CD14-positive monocyte (primary cell): ENCODE results near the gene RAB11B. TPM values are rescaled to one million over a fixed set of nuclear protein-coding genes. Genes with fewer than 3 reads are reported as not detected.

Experiments
- DNase-seq, 3 donors: peaks; one replicate each; pipeline ENCODE4 v3.0.0-alpha.2; 2011 to 2022
- H2AFZ ChIP-seq: 2 replicates; pipeline ENCODE4 v1.6.0; 2012; ENCODE audit warnings: mild to moderate bottlenecking, low read depth, low read length, inconsistent platforms; ENCODE audit not compliant: insufficient read depth, poor library complexity, severe bottlenecking
- H3K27ac ChIP-seq, 2 donors: 1 replicate in 1 of 2; 2 replicates in 1 of 2; pipeline ENCODE4 v1.5.1; 2012 to 2013; ENCODE audit warnings: low read length in 2 of 2, control low read depth in 1 of 2, inconsistent platforms in 1 of 2, low read depth in 1 of 2, mild to moderate bottlenecking in 1 of 2
- H3K27me3 ChIP-seq, 2 donors: one replicate each; pipeline versions ENCODE4 v1.6.0 to v1.6.1; 2011 to 2013; ENCODE audit warnings: low read length in 2 of 2; ENCODE audit not compliant: control insufficient read depth in 2 of 2, insufficient read depth in 2 of 2
- H3K36me3 ChIP-seq, 2 donors: replicated peaks in 1 of 2; 1 replicate in 1 of 2; 2 replicates in 1 of 2; pipeline versions ENCODE4 v1.5.1 to v1.6.1; 2012 to 2013; ENCODE audit warnings: low read length in 2 of 2, control low read depth in 1 of 2, inconsistent platforms in 1 of 2, mild to moderate bottlenecking in 1 of 2; ENCODE audit not compliant: insufficient read depth in 2 of 2, control insufficient read depth in 1 of 2
- H3K4me1 ChIP-seq, 2 donors: 1 replicate in 1 of 2; 2 replicates in 1 of 2; pipeline versions ENCODE4 v1.5.1 to v1.6.1; 2012 to 2013; ENCODE audit warnings: low read length in 2 of 2, control low read depth in 1 of 2, inconsistent platforms in 1 of 2, mild to moderate bottlenecking in 1 of 2, moderate library complexity in 1 of 2; ENCODE audit not compliant: insufficient read depth in 2 of 2, control insufficient read depth in 1 of 2
- H3K4me2 ChIP-seq: replicated peaks from 2 replicates; pipeline ENCODE3; 2012; ENCODE audit warnings: low read length, moderate library complexity, mild to moderate bottlenecking; ENCODE audit not compliant: poor library complexity, severe bottlenecking; ENCODE audit errors: extremely low read depth
- H3K4me3 ChIP-seq, 3 experiments: fragments of 200-600 bp in 1 of 3; sonication (generic) in 1 of 3; replicated peaks in 1 of 3; 1 replicate in 2 of 3; 2 replicates in 1 of 3; pipeline ENCODE4 v1.5.1; 2011 to 2013; ENCODE audit warnings: low read length in 3 of 3, mild to moderate bottlenecking in 3 of 3, control low read depth in 2 of 3, low read depth in 2 of 3, inconsistent platforms in 1 of 3, moderate library complexity in 1 of 3
- H3K79me2 ChIP-seq: 2 replicates; pipeline ENCODE4 v1.6.0; 2012; ENCODE audit warnings: mild to moderate bottlenecking, control low read depth, inconsistent platforms, low read length, moderate library complexity; ENCODE audit not compliant: insufficient read depth
- H3K9ac ChIP-seq: 2 replicates; pipeline ENCODE4 v1.6.0; 2017; ENCODE audit warnings: low read length, mild to moderate bottlenecking; ENCODE audit not compliant: insufficient read depth, poor library complexity, severe bottlenecking
- H3K9me3 ChIP-seq, 2 donors: replicated peaks in 1 of 2; 1 replicate in 1 of 2; 2 replicates in 1 of 2; pipeline versions ENCODE4 v1.5.1 to v1.6.1; 2012 to 2013; ENCODE audit warnings: low read length in 2 of 2, control low read depth in 1 of 2; ENCODE audit not compliant: control insufficient read depth in 1 of 2, insufficient read depth in 1 of 2
- H4K20me1 ChIP-seq: 2 replicates; pipeline ENCODE4 v1.6.0; 2012; ENCODE audit warnings: mild to moderate bottlenecking, low read length, control low read depth, moderate library complexity; ENCODE audit not compliant: insufficient read depth
- H3K27ac Mint-ChIP-seq, 7 donors: one replicate each; pipeline ENCODE4 v1.8.0; 2020; ENCODE audit warnings: mild to moderate bottlenecking in 7 of 7, mixed read lengths in 7 of 7, moderate library complexity in 6 of 7, inconsistent platforms in 2 of 7
- H3K27me3 Mint-ChIP-seq, 3 donors: one replicate each; pipeline ENCODE4 v1.8.0; 2021 to 2022; ENCODE audit warnings: low read depth in 3 of 3, mild to moderate bottlenecking in 3 of 3, mixed read lengths in 3 of 3, moderate library complexity in 3 of 3, inconsistent platforms in 1 of 3
- H3K36me3 Mint-ChIP-seq, 2 donors: one replicate each; pipeline ENCODE4 v1.8.0; 2020; ENCODE audit warnings: mixed read lengths in 2 of 2, inconsistent platforms in 1 of 2, mild to moderate bottlenecking in 1 of 2
- H3K4me1 Mint-ChIP-seq: one replicate; pipeline ENCODE4 v1.8.0; 2020; ENCODE audit warnings: mild to moderate bottlenecking, mixed read lengths
- H3K4me3 Mint-ChIP-seq, 2 donors: one replicate each; pipeline ENCODE4 v1.8.0; 2020; ENCODE audit warnings: mild to moderate bottlenecking in 2 of 2, mixed read lengths in 2 of 2, moderate library complexity in 1 of 2
- H3K9me3 Mint-ChIP-seq, 7 donors: one replicate each; pipeline ENCODE4 v1.8.0; 2020 to 2022; ENCODE audit warnings: mixed read lengths in 7 of 7, mild to moderate bottlenecking in 6 of 7, moderate library complexity in 6 of 7, inconsistent platforms in 2 of 7
- whole genome bisulfite sequencing: methylation state at CpG from one replicate; pipeline ENCODE4 v1.1.5; 2013; ENCODE audit warnings: missing lambda C conversion rate; ENCODE audit not compliant: insufficient coverage; 5-methylcytosine and 5-hydroxymethylcytosine counted together
- intact Hi-C, 2 donors: fragments of 100-400 bp; cut with micrococcal nuclease; formaldehyde crosslinking; loops; one replicate each; pipeline versions ENCODE4 v1.15.0 to v1.15.1; 2023
- polyA plus RNA-seq, 3 donors: library from polyadenylated mRNA; depleted of rRNA in 1 of 3; unstranded in 2 of 3; stranded (reverse) in 1 of 3; fragments of 300-500 nt in 2 of 3; fragments of >200 nt in 1 of 3; fragmentation: Illumina TruSeq in 2 of 3; gene quantifications; 1 replicate in 2 of 3; 2 replicates in 1 of 3; pipeline ENCODE4 v1.2.3, GENCODE V29; 2012 to 2021
- TF ChIP-seq, protein P1 (sequence below): fragments of 200-600 bp; IDR thresholded peaks from one replicate; pipeline ENCODE4 v1.8.0; 2022; ENCODE audit warnings: antibody characterized with exemption, mild to moderate bottlenecking

The RAB11B gene
- polyA plus RNA-seq, 3 donors, result 36.5 to 128 (median 45.4) TPM

DNA sequence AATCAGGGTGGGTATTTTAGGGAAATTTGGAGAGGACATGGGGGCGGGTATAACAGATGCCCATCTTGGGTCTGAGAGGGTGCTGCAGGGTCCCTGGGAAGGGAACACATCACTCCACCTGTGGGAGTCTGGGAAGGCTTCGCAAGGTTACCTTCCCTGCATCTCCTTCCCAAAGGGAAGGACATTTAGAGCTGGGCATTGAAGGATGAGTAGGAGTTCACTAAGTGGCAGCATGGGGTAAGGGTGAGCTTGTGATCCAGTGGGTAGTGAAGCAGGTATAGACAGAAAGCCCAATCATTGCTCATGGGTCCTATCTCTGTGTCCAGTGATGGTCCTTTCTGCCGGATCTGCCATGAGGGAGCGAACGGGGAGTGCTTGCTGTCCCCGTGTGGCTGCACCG is 36.1 kb downstream of the RAB11B start:
- DNase-seq, result no peak
- peak overlapping the region in 2 of 7 donors; percentile 6 to 57 for H3K27ac Mint-ChIP-seq
- H3K36me3 Mint-ChIP-seq, result peaks cover 32 to 70% of the 10 kb centered on the region in 2 donors
- H3K4me3 Mint-ChIP-seq, result no peak overlapping the region
- Histone ChIP-seq H3K79me2 (no peaks in the 10 kb centered on the region), H3K4me3 (no peak overlapping the region), H2AFZ (no peak overlapping the region), H3K9ac (no peak overlapping the region), H3K27me3 (no peaks in the 10 kb centered on the region), H3K36me3 (peaks cover 30 to 45% of the 10 kb centered on the region in 2 donors), H4K20me1 (no peaks in the 10 kb centered on the region), H3K27ac (no peak overlapping the region), H3K4me1 (peaks cover 17 to 21% of the 10 kb centered on the region in 2 donors), H3K9me3 (no peaks in the 10 kb centered on the region), H3K4me2 (no peak overlapping the region)
- H3K9me3 Mint-ChIP-seq, result peaks cover 0 to 5% (median 0%) of the 10 kb centered on the region in 7 donors
- TF ChIP-seq, protein P1, sequence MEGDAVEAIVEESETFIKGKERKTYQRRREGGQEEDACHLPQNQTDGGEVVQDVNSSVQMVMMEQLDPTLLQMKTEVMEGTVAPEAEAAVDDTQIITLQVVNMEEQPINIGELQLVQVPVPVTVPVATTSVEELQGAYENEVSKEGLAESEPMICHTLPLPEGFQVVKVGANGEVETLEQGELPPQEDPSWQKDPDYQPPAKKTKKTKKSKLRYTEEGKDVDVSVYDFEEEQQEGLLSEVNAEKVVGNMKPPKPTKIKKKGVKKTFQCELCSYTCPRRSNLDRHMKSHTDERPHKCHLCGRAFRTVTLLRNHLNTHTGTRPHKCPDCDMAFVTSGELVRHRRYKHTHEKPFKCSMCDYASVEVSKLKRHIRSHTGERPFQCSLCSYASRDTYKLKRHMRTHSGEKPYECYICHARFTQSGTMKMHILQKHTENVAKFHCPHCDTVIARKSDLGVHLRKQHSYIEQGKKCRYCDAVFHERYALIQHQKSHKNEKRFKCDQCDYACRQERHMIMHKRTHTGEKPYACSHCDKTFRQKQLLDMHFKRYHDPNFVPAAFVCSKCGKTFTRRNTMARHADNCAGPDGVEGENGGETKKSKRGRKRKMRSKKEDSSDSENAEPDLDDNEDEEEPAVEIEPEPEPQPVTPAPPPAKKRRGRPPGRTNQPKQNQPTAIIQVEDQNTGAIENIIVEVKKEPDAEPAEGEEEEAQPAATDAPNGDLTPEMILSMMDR, result no peak
- H3K4me1 Mint-ChIP-seq, result peaks cover 19% of the 10 kb centered on the region
- H3K27me3 Mint-ChIP-seq, result peaks cover 0 to 8% (median 0%) of the 10 kb centered on the region in 3 donors
- intact Hi-C loops, result no loop called here
- 100% methylated on average over 2 of the region's 7 CpGs for WGBS

DNA sequence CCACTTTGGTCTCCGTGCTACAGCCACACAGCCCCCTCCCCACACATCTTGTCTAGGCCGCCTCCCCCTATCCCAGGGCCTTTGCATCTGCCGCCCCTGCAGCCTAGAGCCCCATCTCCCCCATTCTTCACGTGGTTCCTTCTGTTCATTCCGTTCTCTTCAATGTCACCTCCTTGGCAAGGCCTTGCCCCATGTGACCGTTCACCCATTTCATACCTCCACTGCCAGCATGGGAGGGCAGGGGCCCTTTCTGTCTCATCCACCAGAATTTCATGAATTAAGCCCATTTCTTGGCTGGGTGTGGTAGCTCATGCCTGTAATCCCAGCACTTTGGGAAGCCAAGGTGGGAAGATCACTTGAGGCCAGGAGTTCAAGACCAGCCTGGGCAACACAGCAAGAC is 38.9 kb downstream of the RAB11B start:
- H3K27ac ChIP-seq, result no peak overlapping the region
- peaks cover 7% of the 10 kb centered on the region for H3K4me1 Mint-ChIP-seq
- H3K27me3 ChIP-seq, result no peaks in the 10 kb centered on the region
- H3K9ac ChIP-seq, result no peak overlapping the region
- peaks cover 0 to 5% (median 0%) of the 10 kb centered on the region in 7 donors for H3K9me3 Mint-ChIP-seq
- H4K20me1 ChIP-seq, result no peaks in the 10 kb centered on the region
- H3K27me3 Mint-ChIP-seq, result peaks cover 0 to 3% (median 0%) of the 10 kb centered on the region in 3 donors
- H2AFZ ChIP-seq, result no peak overlapping the region
- no peaks in the 10 kb centered on the region for H3K79me2 ChIP-seq
- DNase-seq, result no peak
- peaks cover 31 to 71% of the 10 kb centered on the region in 2 donors for H3K36me3 Mint-ChIP-seq
- peaks cover 3 to 7% of the 10 kb centered on the region in 2 donors for H3K4me1 ChIP-seq
- peak overlapping the region in 1 of 7 donors; percentile 68 for H3K27ac Mint-ChIP-seq
- H3K9me3 ChIP-seq, result no peaks in the 10 kb centered on the region
- H3K36me3 ChIP-seq, result peaks cover 21 to 45% of the 10 kb centered on the region in 2 donors
- TF ChIP-seq, protein P1, result no peak
- WGBS, result 94% methylated on average over 5 of the region's 6 CpGs
- intact Hi-C loops, result no loop called here
- no peak overlapping the region for H3K4me3 ChIP-seq
- H3K4me2 ChIP-seq, result no peak overlapping the region
- H3K4me3 Mint-ChIP-seq, result no peak overlapping the region
